Mesodermal cell (in vitro differentiated cells): Measurements from ENCODE around the gene ASB12. TPM values are rescaled to one million over a fixed set of nuclear protein-coding genes. Genes with fewer than 3 reads are reported as not detected.
"Not testable (repeated sequence)": the region's sequence is repeated elsewhere in the genome, so short reads cannot be mapped to it uniquely, and the experiment has no call there.

ENCODE experiments used
- H3K27ac ChIP-seq: 2 replicates; pipeline ENCODE4 v1.7.0; 2013; ENCODE audit warnings: mild to moderate bottlenecking, low read depth, low read length, moderate library complexity; ENCODE audit not compliant: severe bottlenecking
- H3K36me3 ChIP-seq: 2 replicates; pipeline ENCODE4 v1.7.1; 2013; ENCODE audit warnings: mild to moderate bottlenecking, low read length, moderate library complexity; ENCODE audit not compliant: control insufficient read depth, insufficient read depth
- H3K4me1 ChIP-seq: one replicate; pipeline ENCODE4 v1.7.1; 2013; ENCODE audit warnings: mild to moderate bottlenecking, low read length; ENCODE audit not compliant: insufficient read depth, control insufficient read depth, poor library complexity, severe bottlenecking
- H3K4me3 ChIP-seq: 2 replicates; pipeline ENCODE4 v1.7.0; 2013; ENCODE audit warnings: low read length, control low read depth, mild to moderate bottlenecking; ENCODE audit not compliant: insufficient read depth, poor library complexity, severe bottlenecking; ENCODE audit errors: extremely low read depth
- H3K9me3 ChIP-seq: 2 replicates; pipeline ENCODE4 v1.7.1; 2013; ENCODE audit warnings: mild to moderate bottlenecking, low read length, moderate library complexity; ENCODE audit not compliant: control insufficient read depth
- WGBS, 2 experiments: methylation state at CpG; one replicate each; pipeline ENCODE4 v1.1.5; 2013; ENCODE audit warnings: missing lambda C conversion rate in 2 of 2; ENCODE audit not compliant: insufficient coverage in 2 of 2; 5-methylcytosine and 5-hydroxymethylcytosine counted together
- polyA plus RNA-seq, 2 experiments: library from polyadenylated mRNA; stranded (reverse); fragments of 50-300 nt; gene quantifications; one replicate each; pipeline ENCODE4 v1.2.3, GENCODE V29; 2013

The ASB12 gene, protein sequence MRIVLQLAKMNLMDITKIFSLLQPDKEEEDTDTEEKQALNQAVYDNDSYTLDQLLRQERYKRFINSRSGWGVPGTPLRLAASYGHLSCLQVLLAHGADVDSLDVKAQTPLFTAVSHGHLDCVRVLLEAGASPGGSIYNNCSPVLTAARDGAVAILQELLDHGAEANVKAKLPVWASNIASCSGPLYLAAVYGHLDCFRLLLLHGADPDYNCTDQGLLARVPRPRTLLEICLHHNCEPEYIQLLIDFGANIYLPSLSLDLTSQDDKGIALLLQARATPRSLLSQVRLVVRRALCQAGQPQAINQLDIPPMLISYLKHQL
- polyA plus RNA-seq (2013, experiment 1 of 2): 0.29 TPM
- polyA plus RNA-seq (2013, experiment 2 of 2): 0.30 TPM

DNA sequence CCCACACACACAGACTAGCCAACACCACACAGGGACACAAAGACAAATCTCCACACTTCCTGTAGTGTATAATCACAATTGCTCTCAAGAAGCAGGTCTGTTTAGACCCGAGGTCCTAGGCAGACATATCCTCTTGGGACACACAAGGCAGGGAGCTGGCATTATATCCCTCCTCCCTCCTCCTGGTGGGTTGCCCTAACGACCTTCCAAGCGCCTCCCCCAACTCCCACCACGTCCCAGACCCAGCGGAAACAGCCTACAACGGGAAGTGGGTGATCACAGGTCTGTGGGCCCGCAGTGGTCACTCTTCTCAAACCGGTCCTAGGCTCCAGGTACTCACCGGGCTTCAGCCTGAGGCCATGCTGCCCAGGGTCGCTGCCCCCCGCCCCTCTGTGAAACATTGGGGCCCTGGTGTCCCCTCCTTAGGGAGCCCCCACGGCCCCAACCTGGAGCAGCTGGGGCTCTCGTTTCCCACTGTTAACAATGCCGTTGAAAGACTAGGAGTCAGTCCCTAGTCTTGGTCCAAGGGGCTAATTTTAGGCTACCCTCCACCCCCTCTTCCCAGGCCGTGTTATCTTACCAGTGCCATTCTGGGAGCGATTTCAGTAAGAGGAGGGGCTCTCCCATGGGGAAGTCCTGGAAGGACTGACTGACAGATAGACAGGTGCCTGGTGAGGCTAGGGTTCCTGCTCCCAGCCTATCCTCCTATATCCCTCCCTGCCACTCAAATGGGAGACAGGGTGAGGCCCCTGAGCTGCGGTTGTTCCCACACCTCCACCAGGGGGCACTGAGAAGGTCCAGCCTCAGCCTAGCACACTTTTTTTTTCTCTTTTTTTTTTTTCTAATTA, at the start of gene ASB12:
ASB12 (minus strand) TSS at position 485 of the 848 bp plus-strand sequence. CDS start 4,957 bp downstream, outside the sequence.
- no peak within 1 kb of the TSS for H3K4me3 ChIP-seq
- H3K9me3 ChIP-seq: no peaks in the 10 kb centered on the region
- WGBS, 2 experiments: 91 to 94% methylated on average over 6 to 9 of the region's 17 CpGs
- H3K4me1 ChIP-seq: no peaks in the 10 kb centered on the region
- H3K27ac ChIP-seq: no peak within 1 kb of the TSS
- H3K36me3 ChIP-seq: no peaks in the 10 kb centered on the region

DNA sequence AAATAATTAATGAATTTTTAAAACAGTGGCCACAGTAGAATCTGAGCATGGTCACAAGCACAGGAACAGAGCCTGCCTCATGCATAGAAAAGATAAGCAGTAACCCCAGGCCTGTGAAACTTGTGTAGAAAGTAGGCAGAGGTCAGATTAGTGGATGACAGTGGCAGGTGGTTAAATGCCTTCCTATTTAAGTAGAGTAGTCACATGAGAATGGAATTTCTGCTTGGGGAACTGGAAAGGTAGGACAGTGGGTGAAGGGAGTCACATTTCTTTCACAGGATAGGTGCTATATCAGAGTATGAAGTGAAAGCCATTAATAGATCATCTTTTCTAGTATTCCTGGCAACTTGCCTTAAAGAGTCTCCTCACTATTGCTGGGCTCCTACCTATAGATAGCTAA, 34.9 kb upstream of the ASB12 start:
- Histone ChIP-seq H3K36me3 (no peaks in the 10 kb centered on the region), H3K4me3 (no peak overlapping the region), H3K27ac (no peak overlapping the region), H3K9me3 (no peaks in the 10 kb centered on the region), H3K4me1 (no peaks in the 10 kb centered on the region)

DNA sequence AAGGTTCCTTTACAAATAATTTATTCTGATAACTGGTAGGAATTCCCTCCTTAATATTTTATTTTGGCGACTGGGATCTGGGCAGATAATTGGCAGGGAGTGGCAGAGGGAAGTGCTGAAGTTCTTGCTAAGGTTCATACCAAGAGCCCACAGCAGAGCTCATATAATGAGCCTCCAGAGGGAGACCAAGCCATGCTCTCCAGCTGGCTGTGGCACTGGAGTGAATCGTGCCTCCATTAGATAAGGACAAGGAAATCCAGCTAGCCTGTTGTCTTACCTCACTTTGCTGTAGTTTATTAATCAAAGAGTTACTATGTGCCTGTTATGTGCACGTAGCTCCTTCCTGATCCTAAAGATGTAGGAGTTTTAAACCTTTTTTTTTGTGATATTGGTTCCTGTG, 1.3 kb downstream of the ASB12 start:
- WGBS, 2 experiments: no CpG with 5 or more reads among the region's 3 CpGs
- H3K4me1 ChIP-seq: no peaks in the 10 kb centered on the region
- H3K9me3 ChIP-seq: no peaks in the 10 kb centered on the region
- H3K4me3 ChIP-seq: no peak overlapping the region
- H3K27ac ChIP-seq: no peak overlapping the region
- no peaks in the 10 kb centered on the region for H3K36me3 ChIP-seq

DNA sequence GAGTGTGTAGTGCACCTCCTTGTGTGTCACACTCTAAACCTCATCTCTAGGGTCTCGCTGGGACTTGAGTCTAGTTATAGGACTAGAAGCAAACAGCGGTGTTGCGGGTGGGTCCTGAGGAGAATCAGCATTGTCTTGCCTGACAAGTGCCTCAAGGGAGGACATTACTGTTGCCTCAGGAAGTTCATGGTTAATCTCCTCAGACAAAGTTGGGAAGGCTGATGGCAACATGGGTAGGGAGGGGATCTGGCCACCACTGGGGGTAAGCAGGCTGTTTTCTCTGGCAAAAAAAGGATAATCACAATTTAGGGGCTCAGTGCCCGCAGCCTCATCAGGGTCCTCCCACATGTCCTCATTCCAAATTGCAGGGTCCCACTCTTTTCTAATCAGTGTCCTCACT, 12.4 kb downstream of the ASB12 start:
- Histone ChIP-seq H3K36me3 (no peaks in the 10 kb centered on the region), H3K9me3 (no peaks in the 10 kb centered on the region), H3K4me3 (no peak overlapping the region), H3K4me1 (no peaks in the 10 kb centered on the region), H3K27ac (no peak overlapping the region)
- 80 to 100% methylated on average over 1 of the region's 4 CpGs for WGBS, 2 experiments

DNA sequence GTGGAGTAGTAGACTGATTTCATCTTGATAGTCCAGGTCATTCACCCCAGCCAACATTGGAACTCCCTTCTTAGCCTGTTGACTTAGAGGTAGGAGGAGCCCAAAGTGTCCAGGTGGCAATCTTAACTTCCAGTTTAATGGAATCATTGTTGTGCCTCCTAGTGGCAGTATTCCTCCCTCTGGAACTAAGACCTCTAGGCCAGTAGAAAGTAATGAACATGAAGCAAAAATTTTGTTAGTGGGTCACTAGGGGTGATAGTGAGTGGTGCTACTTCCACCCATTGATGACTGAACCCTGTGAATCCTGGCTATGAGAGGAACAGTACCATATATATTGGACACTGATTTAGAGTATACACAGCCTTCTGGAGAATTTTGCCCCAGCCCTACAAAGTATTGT, 16.4 kb downstream of the ASB12 start:
- not testable (repeated sequence) for H3K27ac ChIP-seq, H3K36me3 ChIP-seq, H3K9me3 ChIP-seq, H3K4me1 ChIP-seq, H3K4me3 ChIP-seq

DNA sequence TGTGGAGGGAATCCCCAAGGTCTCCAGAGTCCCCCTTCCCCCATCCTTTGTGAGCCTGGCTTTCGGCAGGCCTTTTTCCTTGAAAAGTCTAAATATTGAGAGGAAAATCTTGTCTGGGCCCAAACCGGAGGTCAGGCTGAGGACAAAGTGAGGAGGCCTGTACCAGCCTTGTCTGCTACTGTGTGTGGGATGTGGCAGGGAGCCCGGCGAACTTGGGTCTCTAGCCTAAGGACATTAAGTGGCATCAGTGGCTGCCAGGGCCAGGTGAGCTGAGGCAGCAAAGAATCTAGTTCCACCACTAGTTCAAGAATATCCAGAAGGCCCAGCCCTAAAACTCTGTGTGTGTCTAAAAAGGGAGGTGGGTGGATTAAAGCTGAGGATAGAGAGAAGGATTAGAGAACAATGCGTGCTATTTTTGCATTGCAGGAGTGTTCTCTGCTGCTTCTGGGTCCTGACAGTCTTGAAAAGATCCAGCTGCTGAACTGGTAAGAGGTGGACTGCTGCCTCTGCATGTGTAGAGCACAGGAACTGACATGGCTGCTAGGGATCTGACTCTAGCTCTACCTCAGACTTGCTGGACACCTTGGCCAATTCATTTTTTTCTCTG, 23.7 kb downstream of the ASB12 start:
- H3K9me3 ChIP-seq: no peaks in the 10 kb centered on the region
- H3K36me3 ChIP-seq: no peaks in the 10 kb centered on the region
- H3K27ac ChIP-seq: peak overlapping the region; percentile 84
- peaks cover 2% of the 10 kb centered on the region for H3K4me1 ChIP-seq
- H3K4me3 ChIP-seq: peak overlapping the region; percentile 53
- WGBS, 2 experiments: 78 to 84% methylated on average over 2 to 4 of the region's 5 CpGs

DNA sequence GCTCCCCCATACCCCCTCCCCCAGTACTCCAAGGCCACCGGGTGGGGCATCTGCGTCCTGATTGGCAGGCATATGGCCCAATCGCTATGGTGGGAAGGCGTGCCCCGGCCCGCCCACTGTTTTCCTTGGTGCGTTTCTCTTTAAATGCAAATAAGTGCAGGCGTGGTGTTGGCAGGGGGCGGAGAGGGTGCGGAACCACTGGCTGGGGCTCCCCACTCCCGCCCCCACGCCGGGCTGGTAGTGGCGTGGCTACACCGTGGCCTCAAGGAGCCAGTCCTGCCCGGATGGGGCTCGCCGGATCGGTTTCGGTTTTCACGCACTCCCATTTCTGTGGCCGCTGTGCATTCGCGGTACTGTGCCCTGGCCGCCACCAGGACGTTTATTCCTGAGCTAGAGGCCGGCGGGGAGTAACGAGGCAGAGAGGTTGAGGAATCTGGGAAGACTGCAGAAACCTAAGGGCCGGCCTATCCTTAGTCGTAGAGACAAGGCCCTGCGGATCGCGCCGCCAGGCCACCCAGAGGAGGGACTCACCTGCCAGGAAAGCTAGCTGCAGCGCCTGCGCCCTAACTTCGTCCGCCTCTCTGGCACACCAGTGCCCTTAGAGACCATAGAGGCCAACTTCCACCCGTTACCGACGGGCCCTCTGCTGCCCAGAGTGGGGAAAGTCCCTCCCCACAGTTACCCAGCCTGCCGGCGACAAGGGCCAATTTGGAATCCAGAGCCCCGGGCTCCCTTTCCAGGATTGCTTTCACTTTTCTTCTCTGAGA, 24.5 kb downstream of the ASB12 start:
- Histone ChIP-seq H3K27ac (peak overlapping the region; percentile 84), H3K4me3 (peak overlapping the region; percentile 53), H3K4me1 (peaks cover 2% of the 10 kb centered on the region), H3K36me3 (no peaks in the 10 kb centered on the region), H3K9me3 (no peaks in the 10 kb centered on the region)
- WGBS, 2 experiments: 0 to 3% methylated on average over 7 to 11 of the region's 45 CpGs

DNA sequence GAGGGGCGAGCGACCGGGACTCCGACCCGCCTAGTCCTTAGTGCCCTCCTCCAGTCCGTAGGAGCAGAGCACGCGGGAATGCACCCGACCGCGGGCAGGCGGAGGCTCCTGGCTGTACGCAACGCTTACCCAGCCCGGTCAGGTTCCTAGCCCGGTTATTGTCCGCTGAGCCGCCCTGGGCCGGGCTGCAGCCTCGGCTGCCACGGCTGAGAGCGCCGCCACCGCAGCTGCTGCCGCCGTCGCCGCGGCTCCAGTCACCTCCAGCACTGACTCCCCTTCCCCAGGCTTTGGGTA, 25.0 kb downstream of the ASB12 start, which contains the start of gene AMER1:
AMER1 (minus strand) TSS at position 268 of the 294 bp plus-strand sequence. CDS start 12,422 bp downstream, outside the sequence.
- WGBS, 2 experiments: 0% methylated on average over 13 of the region's 29 CpGs; no CpG with 5 or more reads in 1 of the 2 experiments
- H3K36me3 ChIP-seq: no peaks in the 10 kb centered on the region

DNA sequence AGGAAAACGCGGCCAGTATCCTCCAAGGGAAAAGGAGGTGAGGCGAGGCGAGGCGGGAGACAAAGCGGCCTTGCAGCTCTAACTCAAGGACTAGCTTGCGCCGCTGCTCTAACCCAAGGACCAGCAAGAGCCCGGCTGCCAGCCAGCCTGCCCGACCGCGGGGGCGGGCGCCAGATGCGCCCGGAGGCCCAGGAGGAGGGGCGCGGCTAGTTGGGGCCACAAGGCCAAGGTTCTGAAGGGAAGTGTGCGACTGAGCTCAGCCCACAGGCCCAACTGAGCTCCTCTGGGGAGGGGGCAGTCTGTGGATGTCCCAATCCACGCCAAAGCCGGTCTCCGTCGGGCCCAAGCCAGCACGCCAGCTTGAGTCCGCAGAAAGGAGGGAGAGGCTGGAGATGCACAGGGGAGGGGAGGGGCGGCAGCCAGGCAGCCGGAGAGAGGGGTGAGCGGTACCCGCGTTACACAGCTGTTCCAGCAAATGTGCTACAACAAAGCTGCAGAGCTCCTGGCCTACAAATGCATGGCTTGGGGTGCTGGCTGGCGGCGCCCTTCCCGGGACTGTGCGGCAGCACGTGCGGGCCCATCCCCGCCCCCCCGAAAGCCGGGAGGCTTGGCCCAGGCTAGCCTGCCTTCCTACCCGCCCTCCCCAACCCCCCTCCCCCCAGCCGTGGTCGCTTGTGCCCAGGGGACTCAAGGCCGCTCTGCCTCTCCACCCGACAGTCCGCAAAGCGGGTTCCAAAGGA, 25.5 kb downstream of the ASB12 start:
- Histone ChIP-seq H3K9me3 (no peaks in the 10 kb centered on the region), H3K4me3 (peak overlapping the region; percentile 53), H3K27ac (no peak overlapping the region), H3K4me1 (peaks cover 2% of the 10 kb centered on the region), H3K36me3 (no peaks in the 10 kb centered on the region)
- 1 to 8% methylated on average over 2 to 12 of the region's 46 CpGs for WGBS, 2 experiments

More for the DNA sequence above, 25.0 kb downstream of the ASB12 start, which contains the start of gene AMER1:
- no peaks in the 10 kb centered on the region for H3K9me3 ChIP-seq
- H3K27ac ChIP-seq: peak within 1 kb of the TSS; percentile 84
- H3K4me3 ChIP-seq: peak within 1 kb of the TSS; percentile 53
- H3K4me1 ChIP-seq: peaks cover 2% of the 10 kb centered on the region

DNA sequence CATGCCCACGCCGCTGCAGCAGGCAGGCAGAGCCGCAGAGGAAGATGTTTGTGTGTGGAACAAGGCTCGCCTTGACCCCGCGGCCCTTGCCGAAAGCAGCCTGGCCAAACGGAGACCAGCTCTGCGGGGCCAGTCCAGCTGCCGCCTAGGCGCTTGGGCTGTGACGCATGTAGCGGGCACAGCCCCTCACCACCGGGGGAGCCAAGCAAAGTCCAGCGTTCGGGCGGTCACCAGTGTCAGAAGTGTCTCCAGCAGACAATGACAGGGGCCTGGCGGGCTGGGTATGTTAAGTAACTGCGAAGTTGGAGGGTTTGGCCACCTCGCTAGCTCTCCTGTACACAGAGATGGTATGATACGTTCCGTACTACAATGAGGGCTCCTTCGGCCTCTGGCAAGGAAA, 26.2 kb downstream of the ASB12 start:
- no peak overlapping the region for H3K27ac ChIP-seq
- 29% methylated on average over 5 to 7 of the region's 23 CpGs for WGBS, 2 experiments
- no peaks in the 10 kb centered on the region for H3K9me3 ChIP-seq
- peaks cover 2% of the 10 kb centered on the region for H3K4me1 ChIP-seq
- no peaks in the 10 kb centered on the region for H3K36me3 ChIP-seq
- peak overlapping the region; percentile 53 for H3K4me3 ChIP-seq
